H7 (cell line): ENCODE results near the gene SLC8B1. TPM values are rescaled to one million over a fixed set of nuclear protein-coding genes. Genes with fewer than 3 reads are reported as not detected.
A peak's percentile ranks its signal among the peaks of the same experiment; 100 is the strongest.

Source experiments
- DNase-seq: peaks from one replicate; pipeline ENCODE4 v3.0.0; 2012
- H3K27me3 ChIP-seq: 2 replicates; pipeline ENCODE4 v1.6.0; 2011; ENCODE audit warnings: mild to moderate bottlenecking, low read length; ENCODE audit not compliant: control insufficient read depth, insufficient read depth
- H3K36me3 ChIP-seq: replicated peaks from 2 replicates; pipeline ENCODE4 v1.5.1; 2011; ENCODE audit warnings: low read length; ENCODE audit not compliant: control insufficient read depth, insufficient read depth
- H3K4me3 ChIP-seq: 2 replicates; pipeline ENCODE4 v1.5.1; 2011; ENCODE audit warnings: low read depth, mild to moderate bottlenecking, control low read depth, low read length, moderate library complexity; ENCODE audit not compliant: insufficient read depth
- total RNA-seq: library from RNA; depleted of rRNA; stranded (reverse); fragments of >200 nt; shearing (Covaris generic); gene quantifications from 2 replicates; pipeline ENCODE4 v1.2.3, GENCODE V29; 2014

Gene SLC8B1
- total RNA-seq, 1 experiment from 2014 or later: 10.7 TPM

- no peak for DNase-seq
- no peak overlapping the region for H3K4me3 ChIP-seq
- no peaks in the 10 kb centered on the region; the same call in none of the 2 replicates for H3K36me3 ChIP-seq
- H3K27me3 ChIP-seq: no peaks in the 10 kb centered on the region
Measured at GRCh38 chr12:113298472-113298817, 36.5 kb downstream of the SLC8B1 start.

GRCh38 chr12:113297621-113298471 is 37.1 kb downstream of the SLC8B1 start:
- Histone ChIP-seq H3K27me3 (no peaks in the 10 kb centered on the region), H3K36me3 (peaks cover 4% of the 10 kb centered on the region), H3K4me3 (no peak overlapping the region)
- peak; percentile 55 for DNase-seq

DNA sequence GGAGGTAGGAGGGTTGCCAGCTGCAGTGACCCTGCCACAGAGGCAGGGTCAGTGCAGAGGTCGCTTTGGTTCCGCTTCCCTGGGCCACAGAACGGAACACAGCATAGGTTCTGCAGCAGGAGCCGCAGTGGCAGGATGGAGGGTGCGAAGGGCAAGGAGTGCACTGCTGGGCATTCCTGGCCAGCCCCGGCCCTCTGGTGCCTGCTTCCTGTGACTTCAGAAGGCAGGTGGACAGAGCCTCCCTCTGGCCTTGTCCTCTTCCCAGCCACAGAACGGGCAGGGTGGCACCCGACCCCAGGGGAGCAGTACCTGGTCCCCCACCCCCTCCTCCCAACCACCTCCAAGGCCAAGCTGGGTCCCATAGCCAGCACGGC is 37.7 kb downstream of the SLC8B1 start:
- Histone ChIP-seq H3K27me3 (no peaks in the 10 kb centered on the region), H3K36me3 (peaks cover 4% of the 10 kb centered on the region), H3K4me3 (no peak overlapping the region)
- DNase-seq: no peak

GRCh38 chr12:113296557-113297213 is 38.2 kb downstream of the SLC8B1 start:
- DNase-seq: no peak
- no peaks in the 10 kb centered on the region for H3K27me3 ChIP-seq
- H3K4me3 ChIP-seq: no peak overlapping the region
- peaks cover 4% of the 10 kb centered on the region for H3K36me3 ChIP-seq

DNA sequence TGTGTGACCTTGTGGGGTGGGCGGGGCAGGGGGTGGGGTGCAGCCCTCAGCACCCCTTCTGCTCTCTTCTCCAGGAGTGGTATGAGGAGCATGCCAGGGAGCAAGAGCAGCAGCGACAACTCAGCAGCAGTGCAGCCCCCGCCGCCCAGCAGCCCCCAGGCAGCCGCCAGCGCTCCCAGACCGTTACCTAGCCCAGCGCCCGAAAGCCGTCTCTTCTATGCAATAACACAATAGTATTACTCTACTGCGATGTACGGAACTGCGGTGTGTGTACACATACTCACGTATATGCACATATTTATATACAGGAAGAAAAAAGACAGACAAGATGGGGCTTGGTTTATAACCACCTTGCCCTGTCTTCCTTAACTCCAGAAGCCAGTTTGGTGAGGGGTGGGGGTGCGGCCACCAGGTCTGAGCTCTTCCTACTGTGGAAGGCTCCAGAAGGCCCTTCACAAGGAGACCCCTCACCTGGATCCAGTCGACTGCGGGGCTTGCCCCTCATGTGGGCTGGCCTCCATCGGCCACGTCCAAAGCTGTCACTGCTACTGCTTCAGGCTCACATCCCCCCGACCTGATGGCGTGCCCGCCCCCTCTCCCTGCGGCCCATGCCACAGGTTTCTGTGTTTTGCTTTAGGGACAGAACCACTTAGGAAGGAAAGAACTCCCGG is 38.9 kb downstream of the SLC8B1 start:
- H3K27me3 ChIP-seq: no peaks in the 10 kb centered on the region
- no peak for DNase-seq
- H3K4me3 ChIP-seq: no peak overlapping the region
- H3K36me3 ChIP-seq: peaks cover 4% of the 10 kb centered on the region

DNA sequence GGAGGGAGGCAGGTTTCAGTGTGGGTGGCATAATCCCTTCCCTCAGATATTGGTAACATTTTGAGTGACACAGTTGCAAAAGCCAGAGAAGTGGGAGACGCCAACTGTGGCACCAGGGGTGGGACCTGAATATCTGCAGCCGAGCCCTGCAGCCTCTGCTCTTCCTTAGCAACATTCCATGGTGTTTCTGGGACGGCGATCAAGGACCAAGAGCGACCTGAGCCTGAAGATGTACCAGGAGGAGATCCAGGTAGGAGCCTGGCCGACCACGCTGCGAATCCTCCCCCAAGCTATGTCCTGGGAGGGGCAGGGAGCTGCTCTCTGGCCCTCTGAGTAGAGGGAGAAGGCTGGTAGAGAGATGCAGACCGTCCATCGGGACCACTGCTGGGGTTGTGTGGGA is 41.8 kb downstream of the SLC8B1 start:
- no peaks in the 10 kb centered on the region for H3K27me3 ChIP-seq
- no peak for DNase-seq
- peaks cover 6% of the 10 kb centered on the region for H3K36me3 ChIP-seq
- no peak overlapping the region for H3K4me3 ChIP-seq

DNA sequence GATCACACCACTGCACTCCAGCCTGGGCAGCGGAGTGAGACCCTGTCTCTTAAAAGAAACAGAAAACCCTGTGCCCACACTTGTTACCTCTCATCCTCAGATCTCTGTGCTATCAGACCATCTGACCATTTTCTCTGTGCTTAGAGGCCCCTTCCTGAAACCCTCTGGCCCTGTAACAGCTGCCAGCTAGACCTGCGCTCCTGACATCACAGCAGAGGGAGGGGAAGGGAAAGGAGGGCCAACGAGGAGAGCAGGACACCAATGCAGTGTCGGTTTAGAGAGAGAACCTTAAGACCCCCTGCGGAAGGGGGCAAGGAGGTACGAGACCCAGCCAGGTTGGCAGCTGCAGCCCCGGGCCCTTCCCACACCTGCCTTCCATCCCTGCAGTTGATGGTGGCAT is 42.4 kb downstream of the SLC8B1 start:
- DNase-seq: no peak
- peaks cover 6% of the 10 kb centered on the region for H3K36me3 ChIP-seq
- no peak overlapping the region for H3K4me3 ChIP-seq
- H3K27me3 ChIP-seq: no peaks in the 10 kb centered on the region

GRCh38 chr12:113292091-113292490 is 42.8 kb downstream of the SLC8B1 start:
- H3K36me3 ChIP-seq: peaks cover 6% of the 10 kb centered on the region
- no peak for DNase-seq
- no peak overlapping the region for H3K4me3 ChIP-seq
- H3K27me3 ChIP-seq: no peaks in the 10 kb centered on the region

GRCh38 chr12:113291586-113291985 is 43.3 kb downstream of the SLC8B1 start:
- Histone ChIP-seq H3K4me3 (no peak overlapping the region), H3K36me3 (peaks cover 6% of the 10 kb centered on the region), H3K27me3 (no peaks in the 10 kb centered on the region)
- DNase-seq: no peak

DNA sequence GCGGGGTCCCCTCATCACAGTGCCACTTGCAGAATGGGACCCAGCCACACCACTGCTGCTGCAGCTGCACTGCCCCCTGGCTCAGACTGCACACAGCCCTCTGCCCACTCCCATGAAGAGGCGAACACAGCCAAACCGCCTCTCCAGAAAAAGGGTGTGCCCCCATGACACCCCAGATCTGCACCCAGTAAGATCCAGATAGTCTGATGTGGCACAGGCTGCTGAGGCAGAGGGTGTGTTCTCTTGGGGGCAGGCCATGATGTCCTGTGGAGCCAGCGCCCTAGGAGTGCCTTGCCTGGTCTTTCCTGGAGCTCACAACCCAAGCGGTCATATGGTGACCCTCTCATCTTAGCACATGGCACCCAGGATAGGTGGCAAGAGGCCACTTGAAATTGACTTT is 44.4 kb downstream of the SLC8B1 start:
- Histone ChIP-seq H3K27me3 (no peaks in the 10 kb centered on the region), H3K4me3 (no peak overlapping the region), H3K36me3 (peaks cover 9% of the 10 kb centered on the region)
- DNase-seq: no peak

DNA sequence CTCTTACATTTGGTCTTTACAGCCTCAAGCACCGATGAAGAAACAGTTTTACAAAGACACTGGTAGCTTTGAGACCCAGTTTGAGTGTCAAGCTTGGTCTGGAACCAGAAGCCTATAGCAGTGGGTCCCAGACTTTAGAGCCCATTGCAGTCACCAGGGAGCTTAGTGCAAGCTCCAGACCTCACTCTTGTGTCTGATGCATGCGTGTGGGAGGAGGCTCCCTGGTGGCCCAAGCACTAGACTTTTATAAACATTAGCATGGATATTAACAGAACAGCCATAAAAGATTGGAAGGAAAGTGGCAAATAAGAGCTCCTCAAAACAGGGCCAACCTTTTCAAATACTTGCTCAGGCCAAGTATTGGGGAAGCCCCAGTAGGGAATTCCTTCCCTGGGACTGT is 45.5 kb downstream of the SLC8B1 start:
- Histone ChIP-seq H3K4me3 (no peak overlapping the region), H3K27me3 (no peaks in the 10 kb centered on the region), H3K36me3 (peaks cover 9% of the 10 kb centered on the region)
- DNase-seq: no peak

GRCh38 chr12:113287899-113288282 is 47.0 kb downstream of the SLC8B1 start:
- Histone ChIP-seq H3K36me3 (peaks cover 5% of the 10 kb centered on the region), H3K4me3 (no peak overlapping the region), H3K27me3 (no peaks in the 10 kb centered on the region)
- no peak for DNase-seq

DNA sequence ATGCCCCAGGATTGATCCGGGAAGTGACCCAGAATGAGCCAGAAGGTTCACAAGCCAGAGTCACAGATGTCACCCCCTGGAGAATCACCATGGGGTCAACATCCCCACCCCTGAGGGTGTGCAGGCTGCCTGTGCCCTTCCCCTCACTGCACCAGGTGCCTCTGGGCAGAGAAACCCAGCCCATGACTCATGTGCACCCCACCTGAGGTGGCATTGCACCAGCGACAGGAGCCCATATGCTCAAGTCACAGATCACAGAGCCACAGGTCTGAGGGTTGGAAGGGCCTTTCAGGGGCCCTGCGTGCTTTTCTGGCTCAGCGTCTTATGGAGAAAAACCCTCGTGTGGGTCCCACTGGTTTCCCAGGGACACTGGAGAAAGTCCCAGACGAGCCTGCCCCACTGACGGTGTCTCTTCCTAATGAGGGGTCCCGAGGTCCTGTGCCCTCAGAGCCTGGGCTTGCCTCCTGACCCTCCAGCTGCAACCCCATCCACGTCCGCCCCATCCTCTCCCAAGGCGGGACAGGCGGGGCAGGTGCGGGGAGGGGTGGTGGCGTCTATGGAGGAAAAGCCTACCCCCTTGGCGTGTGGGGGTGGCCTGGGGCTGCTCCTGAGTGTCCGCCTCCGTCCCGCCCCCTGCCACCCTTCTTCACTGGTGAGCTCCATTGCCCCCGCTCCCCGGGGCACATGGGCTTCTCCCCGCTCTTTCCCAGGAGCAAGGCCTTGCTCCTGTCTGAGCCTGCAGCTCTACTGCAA is 47.6 kb downstream of the SLC8B1 start:
- no peak overlapping the region for H3K4me3 ChIP-seq
- no peak for DNase-seq
- H3K36me3 ChIP-seq: peaks cover 5% of the 10 kb centered on the region
- H3K27me3 ChIP-seq: no peaks in the 10 kb centered on the region

DNA sequence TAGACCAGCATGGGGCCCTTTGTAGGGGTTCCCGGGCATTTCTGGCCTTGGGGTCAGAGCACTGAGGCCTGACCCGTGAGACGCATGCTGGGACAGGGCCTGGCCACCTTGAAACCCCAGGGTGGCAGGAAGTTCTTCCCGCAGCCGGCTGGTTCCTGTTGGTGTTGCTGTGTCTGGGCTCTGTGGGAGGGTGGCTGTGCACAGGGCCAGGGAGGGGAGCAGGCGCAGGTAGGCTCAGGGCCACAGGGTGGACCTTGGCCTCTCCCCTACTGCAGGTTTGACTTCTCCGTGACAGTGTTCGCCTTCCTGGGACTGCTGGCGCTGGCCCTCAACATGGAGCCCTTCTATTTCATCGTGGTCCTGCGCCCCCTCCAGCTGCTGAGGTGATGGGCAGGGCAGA is 48.2 kb downstream of the SLC8B1 start:
- H3K4me3 ChIP-seq: no peak overlapping the region
- DNase-seq: no peak
- H3K27me3 ChIP-seq: no peaks in the 10 kb centered on the region
- H3K36me3 ChIP-seq: peaks cover 5% of the 10 kb centered on the region
